Measurements from ENCODE around the gene F8.
"Not testable (repeated sequence)": the region's sequence is repeated elsewhere in the genome, so short reads cannot be mapped to it uniquely, and the experiment has no call there.

The F8 gene

DNA sequence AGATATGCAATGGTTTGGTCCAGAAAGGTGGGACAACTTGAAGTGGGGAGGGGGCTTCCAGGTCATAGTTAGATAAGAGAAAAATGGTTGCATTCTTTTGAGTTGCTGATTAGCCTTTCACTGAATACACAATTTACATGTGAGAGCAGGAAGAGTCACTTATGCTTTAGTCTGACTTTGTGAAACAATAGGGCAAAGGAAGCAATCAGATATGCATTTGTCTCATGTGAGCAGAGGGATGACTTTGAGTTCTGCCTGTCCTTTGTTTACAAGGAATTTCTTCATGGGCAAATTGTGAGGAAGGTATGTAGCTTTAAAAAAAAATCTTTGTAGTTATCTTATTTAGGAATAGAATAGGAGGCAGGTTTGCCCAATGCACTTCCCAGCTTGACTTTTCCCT, 201.0 kb downstream of the F8 start:
- Histone ChIP-seq H3K4me1 (0 out of 2 replicates have a peak, but pooled peaks cover 5% of the 10 kb centered on the region), H3K9me3 (0 out of 2 replicates have a peak, but pooled peaks cover 4% of the 10 kb centered on the region), H3K4me3 (no peak overlapping the region), H3K27me3 (ENCODE audit: low read depth) (peaks cover 1% of the 10 kb centered on the region; the same call in 1 of the 2 replicates), H3K36me3 (replicated peaks) (no peaks in the 10 kb centered on the region)
- no peak for DNase-seq (ENCODE audit: low spot score in 2 of 2)
- in situ Hi-C loops (cut with MboI; ENCODE audit: low sequenced_read_pairs) = no loop called here

GRCh38 chrX:154819771-154820341, 202.7 kb downstream of the F8 start:
- H3K27me3 ChIP-seq (ENCODE audit: low read depth) = no peaks in the 10 kb centered on the region

DNA sequence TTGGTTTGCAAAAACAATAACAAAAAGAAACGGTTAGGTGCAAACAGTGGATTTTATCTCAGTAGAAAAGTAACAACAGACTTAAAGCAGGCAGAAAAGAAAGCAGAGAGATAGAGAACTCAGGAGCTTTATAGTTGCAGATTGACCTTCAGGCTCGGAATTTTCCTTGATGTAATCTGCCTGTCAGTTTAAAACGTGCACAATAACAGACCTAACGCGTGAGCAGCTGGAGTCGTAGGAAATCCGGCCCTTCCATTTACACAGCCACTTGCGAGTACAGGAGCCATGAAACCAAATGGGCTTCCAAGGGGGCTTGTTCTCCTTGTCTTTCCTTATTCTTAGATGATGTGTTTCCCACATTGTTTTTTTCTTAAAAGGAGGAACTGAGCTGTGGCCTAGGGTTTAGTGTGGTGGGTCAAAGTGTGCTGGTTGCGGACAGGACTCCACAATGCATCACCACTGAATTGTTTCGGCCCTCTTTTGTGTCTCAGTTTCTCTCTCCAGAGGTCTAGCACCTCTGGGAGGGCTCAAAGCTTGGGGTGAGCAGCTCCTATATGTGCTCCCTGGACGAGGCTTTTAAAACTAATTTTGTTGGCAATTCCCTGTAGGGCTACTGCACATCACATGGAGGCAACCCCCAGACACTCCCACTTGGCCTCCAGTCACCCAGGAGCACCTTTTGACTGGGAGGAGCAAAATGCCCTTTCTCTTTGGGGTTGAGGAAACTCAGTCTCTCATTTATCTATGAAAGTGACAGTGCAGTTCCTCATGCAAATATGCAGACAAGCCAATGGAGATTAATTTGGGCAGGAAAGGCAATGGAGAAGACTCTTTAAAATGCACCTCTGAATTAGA, 203.4 kb downstream of the F8 start:
- Histone ChIP-seq H3K4me3 (no peak overlapping the region), H3K4me1 (0 out of 2 replicates have a peak, but pooled peaks cover 5% of the 10 kb centered on the region), H3K27me3 (ENCODE audit: low read depth) (peaks cover 2% of the 10 kb centered on the region), H3K36me3 (replicated peaks) (no peaks in the 10 kb centered on the region), H3K9me3 (0 out of 2 replicates have a peak, but pooled peaks cover 4% of the 10 kb centered on the region)
- DNase-seq (ENCODE audit: low spot score in 2 of 2) = no peak
- in situ Hi-C loops (cut with MboI; ENCODE audit: low sequenced_read_pairs) = no loop called here

More at GRCh38 chrX:154819771-154820341, 202.7 kb downstream of the F8 start:
- in situ Hi-C loops (cut with MboI; ENCODE audit: low sequenced_read_pairs) = no loop called here
- DNase-seq (ENCODE audit: low spot score in 2 of 2) = peak in 1 of 2 experiments; percentile 33
- 0 out of 2 replicates have a peak, but pooled peaks cover 4% of the 10 kb centered on the region for H3K9me3 ChIP-seq
- no peak overlapping the region for H3K4me3 ChIP-seq
- no peaks in the 10 kb centered on the region for H3K36me3 ChIP-seq (replicated peaks)
- 0 out of 2 replicates have a peak, but pooled peaks cover 5% of the 10 kb centered on the region for H3K4me1 ChIP-seq

GRCh38 chrX:154817048-154817618, 205.4 kb downstream of the F8 start:
- DNase-seq (ENCODE audit: low spot score in 2 of 2); in situ Hi-C loops (cut with MboI; ENCODE audit: low sequenced_read_pairs); H3K4me3 ChIP-seq; H3K36me3 ChIP-seq (replicated peaks); H3K4me1 ChIP-seq; H3K9me3 ChIP-seq: not testable (repeated sequence)
- H3K27me3 ChIP-seq (ENCODE audit: low read depth) = peaks cover 16% of the 10 kb centered on the region

DNA sequence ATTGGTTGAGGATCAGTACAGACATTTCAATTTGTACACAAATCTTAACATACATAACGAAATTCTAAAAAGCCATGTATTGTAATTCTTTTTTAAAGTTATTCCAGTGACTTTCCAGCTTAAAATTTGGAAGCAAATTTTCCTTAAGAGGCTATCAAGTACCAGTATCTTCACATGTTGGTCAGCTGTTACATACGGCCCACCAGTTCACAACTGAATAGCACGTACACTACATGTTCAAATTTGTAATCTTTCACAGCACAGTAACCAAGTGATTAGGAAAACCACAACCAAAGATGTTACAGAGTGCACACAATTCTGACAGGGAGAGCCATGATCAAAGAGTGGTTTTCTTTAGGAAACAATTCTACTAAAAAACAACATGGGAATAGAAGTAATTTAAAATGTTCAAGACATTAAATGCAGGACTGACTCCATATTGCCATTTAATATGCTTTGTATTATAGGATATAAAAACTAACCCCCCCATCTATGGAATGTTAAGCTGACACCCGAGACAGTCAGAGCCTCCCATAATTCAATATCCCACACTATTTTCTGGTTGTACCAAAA, 206.1 kb downstream of the F8 start:
- H3K27me3 ChIP-seq (ENCODE audit: low read depth) = peaks cover 16% of the 10 kb centered on the region
- H3K4me3 ChIP-seq; in situ Hi-C loops (cut with MboI; ENCODE audit: low sequenced_read_pairs); H3K36me3 ChIP-seq (replicated peaks); H3K9me3 ChIP-seq; H3K4me1 ChIP-seq; DNase-seq (ENCODE audit: low spot score in 2 of 2): not testable (repeated sequence)

- in situ Hi-C loops (cut with MboI; ENCODE audit: low sequenced_read_pairs) = no loop called here
- 0 out of 2 replicates have a peak, but pooled peaks cover 4% of the 10 kb centered on the region for H3K9me3 ChIP-seq
- H3K4me3 ChIP-seq = no peak overlapping the region
- no peaks in the 10 kb centered on the region for H3K36me3 ChIP-seq (replicated peaks)
- no peak for DNase-seq (ENCODE audit: low spot score in 2 of 2)
- H3K4me1 ChIP-seq = 0 out of 2 replicates have a peak, but pooled peaks cover 5% of the 10 kb centered on the region
- H3K27me3 ChIP-seq (ENCODE audit: low read depth) = peaks cover 16% of the 10 kb centered on the region
Measured at GRCh38 chrX:154815274-154815818, 207.2 kb downstream of the F8 start.

- no peaks in the 10 kb centered on the region for H3K4me1 ChIP-seq
- H3K4me3 ChIP-seq = no peak overlapping the region
- 0 out of 2 replicates have a peak, but pooled peaks cover 4% of the 10 kb centered on the region for H3K9me3 ChIP-seq
- DNase-seq (ENCODE audit: low spot score in 2 of 2) = no peak
- H3K27me3 ChIP-seq (ENCODE audit: low read depth) = peaks cover 16% of the 10 kb centered on the region
- in situ Hi-C loops (cut with MboI; ENCODE audit: low sequenced_read_pairs) = no loop called here
- no peaks in the 10 kb centered on the region for H3K36me3 ChIP-seq (replicated peaks)
Measured at GRCh38 chrX:154813801-154814200, 208.7 kb downstream of the F8 start.

- Histone ChIP-seq H3K9me3 (no peaks in the 10 kb centered on the region; the same call in 1 of the 2 replicates), H3K27me3 (ENCODE audit: low read depth) (peaks cover 16% of the 10 kb centered on the region), H3K4me3 (no peak overlapping the region), H3K4me1 (no peaks in the 10 kb centered on the region), H3K36me3 (replicated peaks) (no peaks in the 10 kb centered on the region)
- in situ Hi-C loops (cut with MboI; ENCODE audit: low sequenced_read_pairs) = no loop called here
- DNase-seq (ENCODE audit: low spot score in 2 of 2) = no peak
Measured at GRCh38 chrX:154812341-154813101, 210.0 kb downstream of the F8 start.

DNA sequence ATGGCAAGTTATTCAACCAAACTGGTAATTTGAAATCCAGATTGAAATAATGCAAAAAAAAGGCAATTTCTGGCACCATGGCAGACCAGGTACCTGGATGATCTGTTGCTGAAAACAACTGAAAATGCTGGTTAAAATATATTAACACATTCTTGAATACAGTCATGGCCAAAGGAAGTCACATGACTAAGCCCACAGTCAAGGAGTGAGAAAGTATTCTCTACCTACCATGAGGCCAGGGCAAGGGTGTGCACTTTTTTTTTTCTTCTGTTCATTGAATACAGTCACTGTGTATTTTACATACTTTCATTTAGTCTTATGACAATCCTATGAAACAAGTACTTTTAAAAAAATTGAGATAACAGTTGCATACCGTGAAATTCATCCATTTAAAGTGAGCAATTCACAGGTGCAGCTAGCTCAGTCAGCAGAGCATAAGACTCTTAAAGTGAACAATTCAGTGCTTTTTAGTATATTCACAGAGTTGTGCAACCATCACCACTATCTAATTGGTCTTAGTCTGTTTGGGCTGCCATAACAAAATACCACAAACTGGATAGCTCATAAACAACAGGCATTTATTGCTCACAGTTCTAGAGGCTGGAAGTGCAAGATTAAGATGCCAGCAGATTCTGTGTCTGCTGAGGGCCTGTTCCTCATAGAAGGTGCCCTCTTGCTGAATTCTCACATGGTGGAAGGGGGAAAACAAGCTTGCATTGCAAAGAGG, 212.4 kb downstream of the F8 start:
- no peaks in the 10 kb centered on the region for H3K36me3 ChIP-seq (replicated peaks)
- peaks cover 16% of the 10 kb centered on the region for H3K27me3 ChIP-seq (ENCODE audit: low read depth)
- H3K4me1 ChIP-seq = peaks cover 6% of the 10 kb centered on the region
- DNase-seq (ENCODE audit: low spot score in 2 of 2) = no peak
- H3K4me3 ChIP-seq = no peak overlapping the region
- H3K9me3 ChIP-seq = no peaks in the 10 kb centered on the region; the same call in 1 of the 2 replicates
- in situ Hi-C loops (cut with MboI; ENCODE audit: low sequenced_read_pairs) = no loop called here

DNA sequence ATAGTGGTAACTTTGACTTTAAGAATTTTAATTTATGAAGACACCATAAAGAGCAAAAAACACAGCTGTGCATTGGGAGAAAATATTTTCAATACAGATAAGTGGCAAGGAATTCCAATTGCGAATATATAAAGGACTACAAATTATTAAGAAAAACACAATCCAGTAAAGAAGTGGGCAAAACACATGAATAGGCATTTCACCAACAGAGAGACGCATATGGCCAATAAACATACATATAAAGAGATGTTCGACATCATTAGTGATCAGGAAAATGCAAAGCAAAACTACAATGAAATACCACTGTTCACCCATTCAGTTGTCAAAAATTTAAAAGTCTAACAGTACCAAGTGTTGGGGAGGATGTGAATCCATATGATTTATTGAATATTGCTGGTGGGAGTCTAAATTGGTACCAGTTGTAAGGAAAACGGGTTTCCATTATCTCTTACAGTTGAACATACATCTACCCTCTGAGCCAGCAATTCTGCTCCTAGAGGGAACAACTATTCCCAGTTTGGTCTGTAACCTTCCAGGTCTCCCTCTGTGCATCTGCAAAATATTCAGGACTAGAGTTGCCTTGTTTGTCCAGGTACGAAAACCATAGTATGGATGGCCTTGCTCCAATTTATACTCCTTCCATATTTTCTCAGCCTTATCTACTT, 215.6 kb downstream of the F8 start:
- no peaks in the 10 kb centered on the region for H3K27me3 ChIP-seq (ENCODE audit: low read depth)
- peaks cover 16% of the 10 kb centered on the region for H3K4me1 ChIP-seq
- no peaks in the 10 kb centered on the region; the same call in 1 of the 2 replicates for H3K9me3 ChIP-seq
- H3K4me3 ChIP-seq = no peak overlapping the region
- no peak for DNase-seq (ENCODE audit: low spot score in 2 of 2)
- in situ Hi-C loops (cut with MboI; ENCODE audit: low sequenced_read_pairs) = no loop called here
- no peaks in the 10 kb centered on the region for H3K36me3 ChIP-seq (replicated peaks)

DNA sequence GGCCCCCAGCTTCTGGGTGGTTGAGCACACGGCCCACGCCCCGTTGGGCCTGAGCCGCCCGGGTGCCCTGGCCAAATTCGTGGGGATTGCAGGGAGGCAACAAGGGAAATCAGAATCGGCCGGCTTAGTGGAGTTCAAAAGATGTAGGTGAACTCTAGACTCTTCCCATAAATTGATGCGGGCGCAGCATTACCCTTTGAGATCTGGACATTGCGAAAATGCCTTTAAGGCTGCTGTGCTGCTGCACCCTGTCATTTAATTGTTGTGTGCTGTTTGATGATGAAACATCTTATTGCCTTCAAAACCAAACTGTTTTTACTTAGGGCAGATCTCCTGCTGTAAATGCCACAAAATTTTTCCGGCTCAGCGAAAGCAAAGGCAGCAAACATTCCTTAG, 216.8 kb downstream of the F8 start:
- Histone ChIP-seq H3K4me1 (peaks cover 16% of the 10 kb centered on the region), H3K9me3 (no peaks in the 10 kb centered on the region; the same call in 1 of the 2 replicates), H3K36me3 (replicated peaks) (no peaks in the 10 kb centered on the region), H3K27me3 (ENCODE audit: low read depth) (no peaks in the 10 kb centered on the region), H3K4me3 (peak overlapping the region; percentile 61)
- in situ Hi-C loops (cut with MboI; ENCODE audit: low sequenced_read_pairs) = no loop called here
- no peak for DNase-seq (ENCODE audit: low spot score in 2 of 2)
